ENCODE measurements around the gene ADAM17.
"Not testable (repeated sequence)": the region's sequence is repeated elsewhere in the genome, so short reads cannot be mapped to it uniquely, and the experiment has no call there.

- TF ChIP-seq, protein P1, sequence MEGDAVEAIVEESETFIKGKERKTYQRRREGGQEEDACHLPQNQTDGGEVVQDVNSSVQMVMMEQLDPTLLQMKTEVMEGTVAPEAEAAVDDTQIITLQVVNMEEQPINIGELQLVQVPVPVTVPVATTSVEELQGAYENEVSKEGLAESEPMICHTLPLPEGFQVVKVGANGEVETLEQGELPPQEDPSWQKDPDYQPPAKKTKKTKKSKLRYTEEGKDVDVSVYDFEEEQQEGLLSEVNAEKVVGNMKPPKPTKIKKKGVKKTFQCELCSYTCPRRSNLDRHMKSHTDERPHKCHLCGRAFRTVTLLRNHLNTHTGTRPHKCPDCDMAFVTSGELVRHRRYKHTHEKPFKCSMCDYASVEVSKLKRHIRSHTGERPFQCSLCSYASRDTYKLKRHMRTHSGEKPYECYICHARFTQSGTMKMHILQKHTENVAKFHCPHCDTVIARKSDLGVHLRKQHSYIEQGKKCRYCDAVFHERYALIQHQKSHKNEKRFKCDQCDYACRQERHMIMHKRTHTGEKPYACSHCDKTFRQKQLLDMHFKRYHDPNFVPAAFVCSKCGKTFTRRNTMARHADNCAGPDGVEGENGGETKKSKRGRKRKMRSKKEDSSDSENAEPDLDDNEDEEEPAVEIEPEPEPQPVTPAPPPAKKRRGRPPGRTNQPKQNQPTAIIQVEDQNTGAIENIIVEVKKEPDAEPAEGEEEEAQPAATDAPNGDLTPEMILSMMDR (conservative IDR thresholded peaks at IDR 0.05 in 1 of 2, IDR thresholded peaks at IDR 0.05 in 1 of 2; ENCODE audit: extremely low read depth in 1 of 2, insufficient read depth in 1 of 2, low read depth in 1 of 2, low read length in 2 of 2), result not testable (repeated sequence)
- TF ChIP-seq EZH2 (IDR thresholded peaks at IDR 0.05; ENCODE audit: borderline replicate concordance, low read length), result not testable (repeated sequence)
Observed at GRCh38 chr2:9595256-9595655, 39.6 kb upstream of the ADAM17 start.
